Activated B cell treated with CpG ODN at 0.5 μM for 24 hours (primary cell): ENCODE results near the gene NCKAP1. TPM values are rescaled to one million over a fixed set of nuclear protein-coding genes. Genes with fewer than 3 reads are reported as not detected.

ENCODE experiments used
- ATAC-seq: fragments of 200-7000 bp; cut with Tn5 transposase; one replicate; pipeline ENCODE4 v1.10.0; 2021; ENCODE audit warnings: low read depth, mild to moderate bottlenecking, moderate library complexity
- CTCF ChIA-PET: fragments of 350-600 bp; sonication (Branson Sonifier 250); formaldehyde crosslinking; loops from one replicate; lab custom pipeline; 2021; ENCODE audit warnings: antibody characterized with exemption; lab: Charles Lee
- POLR2A ChIA-PET: fragments of 350-600 bp; sonication (Branson Sonifier 250); formaldehyde crosslinking; loops from one replicate; lab custom pipeline; 2021; ENCODE audit warnings: antibody characterized with exemption; lab: Charles Lee
- DNase-seq: peaks from one replicate; pipeline ENCODE4 v3.0.0; 2022
- H3K27ac Mint-ChIP-seq: one replicate; pipeline ENCODE4 v1.8.0; 2020; ENCODE audit warnings: mixed read lengths
- H3K27me3 Mint-ChIP-seq: one replicate; pipeline ENCODE4 v1.8.0; 2021; ENCODE audit warnings: mixed read lengths
- H3K36me3 Mint-ChIP-seq: one replicate; pipeline ENCODE4 v1.8.0; 2021; ENCODE audit warnings: low read depth, mixed read lengths
- H3K4me1 Mint-ChIP-seq: one replicate; pipeline ENCODE4 v1.8.0; 2021; ENCODE audit warnings: mixed read lengths
- H3K4me3 Mint-ChIP-seq: one replicate; pipeline ENCODE4 v1.8.0; 2020; ENCODE audit warnings: mild to moderate bottlenecking, mixed read lengths
- H3K9me3 Mint-ChIP-seq: one replicate; pipeline ENCODE4 v1.8.0; 2020; ENCODE audit warnings: mixed read lengths
- CTCF ChIP-seq: fragments of 200-600 bp; IDR thresholded peaks from one replicate; pipeline ENCODE4 v1.8.0; 2022; ENCODE audit warnings: antibody characterized with exemption, mild to moderate bottlenecking
- intact Hi-C: fragments of 100-400 bp; cut with micrococcal nuclease; formaldehyde crosslinking; loops from one replicate; pipeline ENCODE4 v1.15.1; 2024
- total RNA-seq: library from RNA; stranded (reverse); gene quantifications from 2 replicates; pipeline ENCODE4 v1.2.3, GENCODE V29; 2022

NCKAP1 gene
- total RNA-seq, 1 donor from 2014 or later = not detected

GRCh38 chr2:183029219-183029618 lies 9.0 kb downstream of the NCKAP1 start:
- no peak for DNase-seq
- POLR2A ChIA-PET = no interaction called here
- ATAC-seq = no peak
- no peaks in the 10 kb centered on the region for H3K36me3 Mint-ChIP-seq
- H3K27ac Mint-ChIP-seq = no peak overlapping the region
- no peaks in the 10 kb centered on the region for H3K9me3 Mint-ChIP-seq
- TF ChIP-seq CTCF = no peak
- peaks cover 51% of the 10 kb centered on the region for H3K27me3 Mint-ChIP-seq
- H3K4me3 Mint-ChIP-seq = no peak overlapping the region
- CTCF ChIA-PET = no interaction called here
- no peaks in the 10 kb centered on the region for H3K4me1 Mint-ChIP-seq
- intact Hi-C loops = no loop called here

- intact Hi-C loops = no loop called here
- ATAC-seq (no peak), DNase-seq (no peak)
- H3K4me1 Mint-ChIP-seq = no peaks in the 10 kb centered on the region
- no peak overlapping the region for H3K27ac Mint-ChIP-seq
- peaks cover 49% of the 10 kb centered on the region for H3K27me3 Mint-ChIP-seq
- no peak overlapping the region for H3K4me3 Mint-ChIP-seq
- TF ChIP-seq CTCF = no peak
- no peaks in the 10 kb centered on the region for H3K36me3 Mint-ChIP-seq
- ChIA-PET CTCF (no interaction called here), POLR2A (no interaction called here)
- no peaks in the 10 kb centered on the region for H3K9me3 Mint-ChIP-seq
Observed at GRCh38 chr2:183028108-183028507, 10.1 kb downstream of the NCKAP1 start.

- Mint-ChIP-seq H3K9me3 (no peaks in the 10 kb centered on the region), H3K4me3 (no peak overlapping the region), H3K36me3 (no peaks in the 10 kb centered on the region), H3K4me1 (no peaks in the 10 kb centered on the region), H3K27me3 (peaks cover 50% of the 10 kb centered on the region), H3K27ac (no peak overlapping the region)
- ChIA-PET POLR2A (no interaction called here), CTCF (no interaction called here)
- intact Hi-C loops = no loop called here
- TF ChIP-seq CTCF = no peak
- DNase-seq (no peak), ATAC-seq (no peak)
Observed at GRCh38 chr2:183027443-183027842, 10.8 kb downstream of the NCKAP1 start.

- intact Hi-C loops = no loop called here
- DNase-seq (no peak), ATAC-seq (no peak)
- Mint-ChIP-seq H3K9me3 (no peaks in the 10 kb centered on the region), H3K4me3 (no peak overlapping the region), H3K4me1 (no peaks in the 10 kb centered on the region), H3K36me3 (no peaks in the 10 kb centered on the region), H3K27me3 (peaks cover 53% of the 10 kb centered on the region), H3K27ac (no peak overlapping the region)
- TF ChIP-seq CTCF = no peak
- POLR2A ChIA-PET = no interaction called here
- CTCF ChIA-PET = no interaction called here
Observed at GRCh38 chr2:183026424-183026823, 11.8 kb downstream of the NCKAP1 start.

GRCh38 chr2:183025993-183026392 lies 12.3 kb downstream of the NCKAP1 start:
- Mint-ChIP-seq H3K36me3 (no peaks in the 10 kb centered on the region), H3K27ac (no peak overlapping the region), H3K4me1 (no peaks in the 10 kb centered on the region), H3K9me3 (no peaks in the 10 kb centered on the region), H3K27me3 (peaks cover 54% of the 10 kb centered on the region), H3K4me3 (no peak overlapping the region)
- POLR2A ChIA-PET = no interaction called here
- TF ChIP-seq CTCF = no peak
- CTCF ChIA-PET = no interaction called here
- no peak for ATAC-seq
- intact Hi-C loops = no loop called here
- DNase-seq = no peak
